Stromal cell of bone marrow (primary cell): Measurements from ENCODE around the gene FAAP20.
A peak's percentile ranks its signal among the peaks of the same experiment; 100 is the strongest.

Experiments used
- DNase-seq: peaks from one replicate; pipeline ENCODE4 v3.0.0-alpha.2; 2012; ENCODE audit warnings: low read depth

Gene FAAP20

DNA sequence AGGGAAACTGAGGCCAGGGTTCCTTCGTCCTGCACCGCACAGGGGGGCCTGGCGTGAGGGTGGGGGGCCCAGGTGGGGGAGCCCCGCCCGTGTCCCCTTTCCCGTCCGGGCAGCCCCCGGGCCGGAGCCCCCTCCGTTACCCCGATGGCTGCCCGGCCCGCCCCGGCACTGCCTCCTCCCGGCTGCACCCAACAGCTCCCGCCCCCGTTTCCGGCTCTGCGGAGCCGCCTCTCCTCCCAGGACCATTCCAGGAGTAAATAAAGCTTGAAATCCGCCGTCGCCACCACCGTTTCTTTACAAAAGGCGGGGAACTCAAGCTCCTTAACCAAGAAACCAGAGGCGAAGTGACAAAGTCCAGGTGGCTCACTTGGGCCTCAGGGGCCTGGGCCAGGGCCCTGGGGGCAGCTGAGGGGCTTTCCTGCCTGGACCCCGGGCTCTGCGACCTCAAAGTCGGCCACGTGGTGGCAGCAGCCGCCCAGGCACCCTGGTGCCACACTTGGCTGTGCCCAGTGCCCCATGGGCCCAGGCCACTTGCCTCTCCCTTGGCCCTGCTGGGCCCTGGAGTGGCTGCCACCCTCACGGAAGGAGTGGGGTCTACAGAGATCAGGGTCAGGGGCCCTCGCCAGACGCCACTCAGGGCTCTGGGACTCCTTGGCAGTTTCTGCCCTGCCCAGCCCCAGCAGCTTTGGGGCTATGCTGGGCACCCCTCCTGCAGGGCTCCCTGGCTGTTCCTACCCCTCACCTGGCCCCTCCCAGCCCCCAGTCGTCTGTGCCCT, 514 bp upstream of the FAAP20 start:
- DNase-seq: peak; percentile 80

DNA sequence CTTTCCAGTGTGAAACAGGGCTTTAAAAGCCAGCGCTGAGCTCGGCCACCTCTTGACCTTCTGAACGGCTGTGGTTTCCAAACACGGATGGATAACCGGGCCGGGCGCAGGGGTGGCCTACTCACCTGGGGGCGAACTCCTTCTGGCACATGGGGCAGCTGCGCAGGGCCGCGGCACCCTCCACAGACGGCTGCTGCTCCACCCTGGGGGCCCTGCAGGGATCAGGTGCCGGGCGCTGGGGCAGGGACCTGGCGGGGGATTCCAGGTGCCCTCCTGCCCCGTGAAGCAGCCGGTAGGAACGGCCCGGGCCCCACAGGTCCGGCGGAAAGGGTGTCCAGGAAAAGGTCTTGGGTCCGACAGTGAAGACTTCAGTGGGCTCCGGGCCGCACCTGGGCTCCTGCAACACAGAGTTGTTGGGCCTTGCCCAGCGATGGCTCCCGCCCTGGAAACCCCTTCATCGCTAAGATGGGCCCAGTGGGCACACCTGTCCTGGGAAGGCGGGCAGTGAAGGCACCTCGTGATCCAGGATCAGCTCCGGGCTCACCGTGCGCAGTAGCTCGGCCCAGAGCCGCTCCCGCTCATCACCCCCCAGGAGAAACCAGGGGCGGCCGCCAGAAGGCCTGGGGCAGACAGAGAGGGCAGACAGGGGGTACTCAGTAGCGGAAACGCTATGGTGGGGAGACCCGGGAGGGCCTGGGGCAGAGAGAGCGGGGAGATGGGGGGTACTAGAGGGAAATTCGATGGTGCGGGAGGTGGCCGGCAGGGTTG, 874 bp downstream of the FAAP20 start:
- DNase-seq: no peak

DNA sequence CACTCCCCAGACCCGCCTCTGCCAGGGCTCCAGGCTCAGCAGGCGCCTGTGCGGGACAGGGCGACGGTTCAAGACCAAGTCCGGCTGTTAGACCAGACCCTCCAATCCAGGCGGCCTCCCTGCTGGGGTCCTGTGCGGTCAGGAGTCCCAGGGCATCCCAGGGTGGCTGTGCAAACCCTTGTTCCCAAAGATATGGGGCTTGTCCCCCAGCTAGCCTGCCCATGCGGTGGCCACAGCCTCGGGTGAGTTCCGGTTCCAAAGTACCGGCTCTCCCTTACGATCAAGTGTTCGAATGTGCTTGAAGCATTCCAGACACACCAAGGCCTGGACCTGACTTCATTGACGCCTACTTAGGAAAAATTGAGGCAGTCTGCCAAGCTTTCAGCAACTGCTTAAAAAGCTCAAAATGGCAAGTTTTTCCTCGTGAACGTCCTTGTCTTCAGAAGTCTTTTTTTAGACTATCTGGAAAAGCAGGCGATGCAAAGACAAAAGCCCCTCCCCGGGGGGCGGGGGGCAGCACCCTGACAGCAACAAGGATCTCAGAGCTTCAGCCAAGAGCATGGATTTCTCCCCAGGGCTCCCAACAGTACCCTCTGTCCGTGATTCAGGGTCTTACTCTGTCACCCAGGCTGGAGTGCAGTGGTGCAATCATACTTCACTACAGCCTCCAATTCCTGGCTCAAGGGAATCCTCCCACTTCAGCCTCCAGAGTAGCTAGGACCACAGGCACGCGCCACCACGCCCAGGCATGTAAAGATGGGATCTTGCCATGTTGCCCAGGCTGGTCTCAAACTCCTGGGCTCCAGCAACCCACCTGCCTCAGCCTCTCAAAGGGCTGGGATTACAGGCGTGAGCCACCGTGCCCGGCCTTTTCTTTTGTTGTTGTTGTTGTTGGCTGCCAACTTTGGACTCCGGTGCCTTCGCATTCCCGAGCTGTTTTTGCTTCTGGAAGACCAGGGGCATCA, 2.3 kb downstream of the FAAP20 start:
- DNase-seq: peak; percentile 33

DNA sequence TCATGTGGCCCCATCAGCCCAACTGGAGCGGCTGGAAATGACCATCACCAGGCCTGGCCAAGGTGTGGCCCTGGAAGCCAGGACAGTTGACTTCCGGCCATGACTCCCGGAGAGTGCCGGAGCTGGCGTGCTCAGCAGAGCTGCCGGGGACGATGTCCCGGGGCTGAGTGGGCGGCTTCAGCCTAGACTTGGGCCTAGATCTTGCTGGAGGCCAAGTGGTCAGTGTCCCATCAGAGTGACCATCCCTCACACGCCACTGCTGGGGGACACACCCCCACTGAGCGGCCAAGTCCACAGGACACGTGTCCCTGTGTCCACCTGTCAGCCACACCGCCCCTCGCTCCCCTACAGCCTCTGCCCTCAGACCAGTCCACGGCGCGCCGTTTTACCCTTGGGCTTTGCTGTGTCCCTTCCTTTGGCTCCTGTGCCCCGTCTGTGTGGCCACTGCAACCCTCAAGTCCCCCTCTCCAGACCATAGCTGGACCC, 4.0 kb downstream of the FAAP20 start:
- no peak for DNase-seq

DNA sequence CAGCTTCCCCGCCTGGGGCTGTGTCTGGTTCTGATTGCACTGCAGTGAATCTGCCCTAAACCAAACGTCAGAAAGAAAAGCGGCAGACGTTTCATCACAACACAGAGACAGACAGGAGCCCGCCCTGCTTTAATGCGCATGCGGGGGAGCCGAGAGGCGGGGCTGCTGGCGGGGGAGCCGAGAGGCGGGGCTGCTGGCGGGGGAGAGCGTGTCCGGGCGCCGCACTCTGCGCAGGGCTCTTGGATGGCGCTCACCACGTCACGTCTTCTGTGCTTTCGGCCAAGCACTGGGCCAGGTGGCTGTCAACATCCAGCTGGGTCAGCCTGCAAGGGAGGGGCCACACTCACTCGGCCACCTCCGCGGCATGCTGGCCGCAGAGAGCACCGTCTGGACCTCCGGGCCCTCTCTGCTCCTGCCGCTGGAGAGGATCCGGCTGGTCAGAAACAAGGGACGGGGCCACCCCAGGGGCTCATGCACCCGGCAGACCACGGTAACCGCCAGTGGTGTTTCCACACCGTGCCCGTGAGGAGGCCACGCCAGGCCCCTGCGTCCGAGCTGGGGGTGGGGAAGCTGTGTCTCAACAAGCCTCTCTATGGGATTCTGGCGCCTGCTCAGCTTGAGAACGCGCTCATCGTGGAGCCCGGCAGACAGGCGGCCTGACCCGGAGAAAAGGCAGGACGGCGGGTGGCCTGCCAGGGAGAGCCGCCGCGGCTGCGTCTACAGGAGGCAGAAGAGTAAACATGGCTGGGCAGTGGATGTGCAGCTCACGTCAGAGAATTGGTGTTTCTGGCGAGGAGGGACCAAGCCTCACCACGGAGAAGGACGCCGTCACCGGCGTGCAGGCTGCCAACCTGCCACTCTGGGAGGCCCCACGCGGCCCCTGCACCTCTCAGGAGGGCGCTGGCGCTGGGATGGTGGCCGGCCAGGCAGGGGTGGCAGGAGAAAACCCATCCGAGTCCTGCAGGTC, 4.8 kb downstream of the FAAP20 start:
- DNase-seq: peak; percentile 86

DNA sequence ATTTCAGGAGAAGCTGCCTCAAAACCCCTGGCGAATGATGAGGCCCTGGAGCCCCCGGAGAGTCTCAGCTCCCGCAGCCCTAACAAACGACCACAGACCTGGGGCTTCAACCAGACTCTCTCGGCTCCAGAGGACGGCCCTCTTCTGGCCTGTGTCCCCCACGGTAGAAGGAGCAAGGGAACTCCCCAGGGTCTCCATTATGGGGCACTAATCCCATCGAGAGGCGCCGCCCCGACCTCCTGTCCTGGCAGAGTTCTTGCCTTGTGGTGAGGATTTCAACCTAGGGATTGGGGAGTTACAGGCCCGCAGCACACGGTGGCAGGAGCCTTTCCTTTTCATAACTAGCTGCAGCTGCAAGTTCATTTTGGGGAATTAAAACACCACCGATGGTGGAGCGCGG, 6.2 kb downstream of the FAAP20 start:
- DNase-seq: no peak

DNA sequence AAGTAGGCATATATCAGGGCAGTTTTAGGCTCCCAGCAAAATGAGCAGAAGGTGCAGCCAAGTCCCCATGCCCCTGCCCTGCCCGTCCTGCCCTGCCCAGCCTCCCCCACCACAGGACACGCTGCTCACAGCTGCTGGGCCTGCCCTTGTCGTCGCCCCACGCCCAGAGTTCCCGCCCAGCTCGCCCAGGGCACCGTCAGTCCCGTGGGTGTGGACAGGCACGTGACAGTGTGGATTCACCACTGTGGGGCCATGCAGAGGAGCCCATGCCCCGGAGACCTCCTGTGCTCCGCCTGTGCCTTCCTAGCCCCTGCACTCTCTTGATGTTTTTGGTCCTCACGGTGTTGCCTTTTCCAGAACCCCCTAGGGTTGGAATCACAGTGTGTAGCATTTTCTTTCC, 7.0 kb downstream of the FAAP20 start:
- no peak for DNase-seq

DNA sequence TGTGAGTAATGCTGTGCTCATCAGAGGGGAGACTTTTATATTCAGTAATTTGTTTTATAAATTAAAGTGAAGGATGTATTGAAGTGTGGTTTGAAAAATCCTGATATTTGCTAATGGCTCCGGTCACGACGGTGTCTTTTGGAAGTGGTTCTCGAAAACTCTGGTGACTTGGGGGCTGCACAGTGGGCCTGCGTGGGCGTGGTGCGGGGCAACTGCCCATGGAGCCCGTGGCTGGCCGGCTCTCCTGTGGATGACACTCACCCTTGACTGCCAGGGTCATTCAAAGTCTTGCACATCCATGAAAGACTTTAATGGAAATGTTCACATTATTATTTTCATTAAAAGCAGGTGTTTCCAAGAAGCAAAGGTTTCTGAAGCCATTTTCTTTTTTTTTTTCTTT, 7.7 kb downstream of the FAAP20 start:
- no peak for DNase-seq

DNA sequence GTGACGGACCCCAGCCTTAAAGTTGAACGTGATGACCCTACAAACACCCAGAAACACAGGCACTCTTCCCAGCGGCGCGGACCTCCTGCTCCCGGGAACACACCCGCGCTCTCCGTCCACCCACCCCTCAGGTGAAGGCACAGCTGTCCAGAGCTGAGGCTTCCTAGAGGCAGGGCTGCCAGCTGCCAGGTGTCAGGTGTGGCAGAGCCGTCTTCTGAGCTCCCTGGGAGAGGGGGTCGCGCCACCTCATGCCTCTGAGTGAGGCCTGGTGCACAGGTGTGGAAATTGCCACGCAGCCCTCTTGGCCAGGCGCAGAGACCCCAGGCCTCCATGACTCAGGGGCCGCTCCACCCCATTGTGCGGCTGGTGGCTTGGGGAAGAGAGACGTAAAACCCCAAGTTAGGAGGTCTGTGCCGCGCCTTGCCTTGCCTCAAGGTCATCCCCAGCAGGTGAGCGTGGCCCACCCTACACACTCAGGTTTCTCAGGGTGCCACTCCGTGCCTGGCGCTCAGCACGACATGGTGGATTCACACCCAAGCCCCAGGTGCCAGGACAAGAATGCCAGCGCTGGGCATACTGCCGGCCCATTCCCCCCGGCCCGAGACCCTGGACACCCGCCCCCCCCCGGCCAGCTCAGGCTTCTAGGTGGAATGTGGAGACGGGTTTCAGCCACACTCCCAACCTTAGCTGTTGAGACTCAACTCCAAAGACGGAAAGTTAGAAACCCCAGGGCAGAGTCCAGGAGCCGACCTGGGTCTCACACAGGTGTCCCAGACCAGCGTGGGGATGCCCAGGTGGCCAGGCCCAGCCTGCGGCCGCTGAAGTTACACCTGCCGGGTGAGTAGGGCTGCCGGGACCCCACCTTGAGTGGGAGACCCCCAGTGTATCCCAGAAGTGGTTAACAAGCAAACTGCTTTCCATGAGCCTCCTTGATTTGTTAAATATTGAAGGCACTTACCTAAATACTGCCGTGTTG, 8.4 kb downstream of the FAAP20 start:
- no peak for DNase-seq

DNA sequence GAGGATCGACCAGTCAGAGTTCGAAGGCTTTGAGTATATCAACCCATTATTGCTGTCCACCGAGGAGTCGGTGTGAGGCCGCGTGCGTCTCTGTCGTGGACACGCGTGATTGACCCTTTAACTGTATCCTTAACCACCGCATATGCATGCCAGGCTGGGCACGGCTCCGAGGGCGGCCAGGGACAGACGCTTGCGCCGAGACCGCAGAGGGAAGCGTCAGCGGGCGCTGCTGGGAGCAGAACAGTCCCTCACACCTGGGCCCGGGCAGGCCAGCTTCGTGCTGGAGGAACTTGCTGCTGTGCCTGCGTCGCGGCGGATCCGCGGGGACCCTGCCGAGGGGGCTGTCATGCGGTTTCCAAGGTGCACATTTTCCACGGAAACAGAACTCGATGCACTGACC, 9.6 kb downstream of the FAAP20 start:
- no peak for DNase-seq

DNA sequence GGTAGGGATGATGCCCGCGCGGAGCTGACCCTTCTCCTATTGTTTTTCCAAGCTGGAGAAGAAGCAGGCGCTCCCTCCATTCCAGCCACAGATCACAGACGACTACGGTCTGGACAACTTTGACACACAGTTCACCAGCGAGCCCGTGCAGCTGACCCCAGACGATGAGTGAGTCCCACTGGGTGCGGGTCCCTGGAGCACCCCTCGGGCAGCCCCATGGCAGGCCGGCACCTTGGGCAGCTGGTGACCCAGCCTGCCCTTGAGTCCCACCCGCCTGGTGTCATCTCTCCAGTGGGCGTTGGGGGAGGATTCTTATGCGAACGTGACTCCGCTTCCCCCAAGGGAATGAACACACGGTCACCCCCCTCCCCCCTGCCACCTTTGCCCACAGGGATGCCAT, 10.0 kb downstream of the FAAP20 start:
- DNase-seq: no peak

DNA sequence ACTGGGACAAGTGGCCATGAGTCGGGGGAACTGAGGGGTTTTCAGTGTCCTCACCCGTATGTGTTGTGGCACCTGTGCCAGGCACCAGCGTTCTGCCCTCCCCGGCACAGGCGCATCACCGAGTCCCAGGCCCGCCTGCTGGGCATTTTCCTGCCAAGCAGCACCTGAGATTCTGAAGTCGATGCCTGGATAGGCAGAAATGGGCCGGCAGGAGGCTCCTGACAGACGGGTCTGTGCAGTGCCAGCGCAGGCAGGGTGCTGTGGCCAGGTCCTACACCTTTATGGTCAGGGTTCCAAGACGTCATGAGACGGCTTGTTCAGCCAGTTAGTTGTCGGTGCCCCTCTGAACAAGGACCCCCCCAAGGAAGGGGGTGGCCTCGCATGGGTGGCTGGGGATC, 10.6 kb downstream of the FAAP20 start:
- no peak for DNase-seq

DNA sequence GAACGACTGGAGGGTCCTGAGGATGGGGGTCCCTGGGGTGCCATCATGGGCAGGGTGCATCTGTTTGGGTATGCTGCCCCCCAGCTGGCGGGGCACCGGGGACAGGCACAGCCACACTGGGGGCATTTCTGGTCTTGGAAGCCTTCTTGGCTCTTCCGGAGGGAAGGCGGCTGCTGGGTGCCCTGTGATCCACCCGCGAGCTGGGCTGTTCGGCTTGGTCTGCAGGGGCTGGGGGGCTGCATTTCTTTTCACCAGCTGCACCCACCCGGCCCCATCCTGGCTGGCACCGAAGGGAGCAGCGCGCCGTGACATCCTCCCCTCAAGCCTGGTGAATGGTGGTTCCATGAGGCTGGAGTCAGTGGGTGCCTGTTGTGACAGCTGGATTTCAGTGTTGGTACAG, 12.2 kb downstream of the FAAP20 start:
- DNase-seq: no peak

DNA sequence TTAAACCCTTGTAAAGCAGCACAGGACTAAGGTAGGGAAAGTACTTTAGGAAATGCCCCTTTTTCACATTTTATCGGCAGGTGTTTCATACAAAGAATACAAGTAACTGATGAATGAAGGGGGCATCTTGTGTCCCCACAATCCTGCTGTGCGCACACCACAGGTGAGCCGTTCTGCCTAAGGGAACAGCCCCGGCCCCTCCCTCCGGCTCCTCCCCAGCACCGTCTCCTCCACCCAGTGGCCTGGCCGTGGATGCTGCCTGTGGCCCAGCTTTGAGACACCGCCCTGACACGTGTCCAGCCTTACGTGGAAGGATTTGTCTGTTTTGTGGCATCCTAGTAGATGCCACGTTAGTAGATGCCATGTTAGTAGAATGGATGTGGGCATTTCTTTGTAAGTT, 12.8 kb downstream of the FAAP20 start:
- DNase-seq: no peak

DNA sequence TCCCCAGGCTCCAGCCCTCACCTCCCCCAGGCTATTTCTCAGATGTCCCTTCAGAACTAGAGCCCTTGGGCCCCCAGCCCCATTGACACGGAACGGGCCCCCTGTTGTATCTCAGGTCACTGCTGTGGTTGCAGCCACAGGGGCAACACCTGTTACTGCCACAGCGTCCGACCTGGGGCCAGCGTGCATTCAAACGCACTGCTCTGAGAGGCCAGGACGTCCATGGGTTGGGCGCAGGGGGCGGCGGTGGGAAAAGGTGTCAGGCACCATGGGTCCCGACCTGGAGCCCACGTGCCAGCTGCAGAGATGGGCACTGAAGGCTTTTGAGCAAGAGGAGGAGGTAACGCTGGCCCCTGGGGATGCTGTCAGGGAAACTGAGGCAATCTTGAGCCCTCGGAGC, 13.3 kb downstream of the FAAP20 start:
- DNase-seq: no peak

DNA sequence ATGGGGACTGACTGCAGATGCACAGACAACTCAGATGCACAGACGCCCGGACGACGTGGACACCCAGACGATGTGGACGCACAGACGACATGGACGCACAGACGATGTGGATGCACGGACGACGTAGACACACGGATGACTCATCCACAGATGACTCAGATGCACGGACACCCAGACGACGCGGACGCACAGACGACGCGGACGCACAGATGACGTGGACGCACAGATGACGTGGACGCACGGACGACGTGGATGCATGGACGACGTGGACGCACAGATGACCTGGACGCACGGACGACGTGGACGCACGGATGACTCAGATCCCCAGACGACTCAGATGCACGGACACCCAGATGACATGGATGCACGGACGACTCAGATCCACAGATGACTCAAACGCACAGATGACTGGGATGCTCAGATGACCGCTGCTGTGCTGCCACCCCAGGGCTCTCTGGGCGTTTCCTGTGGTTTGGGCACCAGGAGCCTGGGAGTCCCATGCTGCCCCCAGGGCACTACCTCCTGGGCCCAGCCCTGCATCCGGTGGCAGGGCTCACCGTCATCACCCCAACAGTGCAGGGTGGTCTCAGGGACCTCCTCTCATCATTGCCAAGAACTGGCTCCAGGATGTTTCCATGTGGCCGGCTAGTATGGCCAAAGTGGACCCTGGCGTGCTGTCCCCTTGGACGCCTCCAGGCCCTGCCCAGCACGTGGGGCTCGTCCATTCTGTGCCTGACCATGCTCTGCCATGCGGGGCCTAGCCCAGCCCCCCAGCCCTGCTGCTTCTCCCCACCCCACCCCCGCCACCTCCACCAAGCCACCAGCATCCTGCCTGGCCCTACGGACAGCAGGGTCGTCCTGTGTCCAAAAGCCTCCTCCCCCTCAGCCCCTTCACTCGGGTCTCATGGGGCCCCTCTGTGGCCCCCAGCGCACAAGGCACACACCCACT, 14.0 kb downstream of the FAAP20 start:
- DNase-seq: no peak

DNA sequence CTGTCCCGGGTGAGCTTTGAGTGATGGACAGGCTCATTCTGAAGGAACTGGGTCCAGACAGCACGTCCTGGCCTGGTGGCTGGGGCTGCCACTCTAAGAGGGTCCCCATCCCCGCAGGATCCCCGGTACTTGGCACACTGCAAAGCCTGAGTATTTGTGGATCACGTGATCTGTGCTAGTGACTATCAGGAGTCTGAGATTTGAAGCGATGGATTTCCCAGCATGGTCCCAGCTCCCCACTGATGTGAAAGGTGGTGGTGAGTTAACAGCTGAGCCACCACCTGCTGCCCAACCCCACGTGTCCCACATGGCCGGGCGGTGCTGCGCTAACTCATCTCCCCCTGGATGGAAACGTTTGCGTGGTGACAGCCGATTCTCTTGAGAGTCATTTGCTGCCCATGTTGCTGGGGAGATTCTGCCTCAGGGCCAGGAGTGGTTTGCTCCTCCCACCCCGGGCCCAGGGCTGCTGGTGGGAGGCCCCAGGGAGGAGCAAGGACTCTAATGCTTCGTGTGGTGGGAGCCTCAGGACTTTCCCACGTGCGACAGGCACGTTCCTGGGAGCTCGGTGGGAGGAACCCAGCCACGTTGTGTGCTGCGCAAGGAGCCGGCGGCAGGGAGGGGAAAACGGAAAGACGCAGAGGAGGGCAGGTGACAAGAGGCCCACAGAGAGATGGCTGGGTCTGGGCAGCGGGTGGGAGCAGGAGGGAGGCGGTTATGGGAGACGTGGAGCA, 15.1 kb downstream of the FAAP20 start:
- no peak for DNase-seq

DNA sequence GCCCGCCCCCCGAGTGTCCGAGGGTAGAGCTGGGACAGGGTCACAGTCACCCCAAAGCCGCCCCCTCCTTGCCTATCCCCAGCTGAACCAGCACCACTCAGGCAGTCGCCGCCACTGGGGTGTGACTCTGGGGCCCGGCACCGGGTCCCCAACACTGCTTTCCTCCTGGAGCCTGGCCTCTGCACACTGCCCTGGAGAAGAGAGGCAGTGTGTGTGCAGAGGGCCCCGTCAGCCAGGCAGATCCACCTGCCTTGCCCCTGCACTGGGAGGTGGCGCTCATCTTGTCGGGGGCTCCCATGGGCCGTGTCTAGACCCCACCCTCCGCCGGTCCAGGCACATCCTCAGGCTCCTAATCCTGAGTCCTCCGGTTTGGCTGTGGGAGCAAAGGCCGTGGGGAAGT, 15.7 kb downstream of the FAAP20 start:
- DNase-seq: no peak
